ENCODE data around the gene KRT79. TPM values are rescaled to one million over a fixed set of nuclear protein-coding genes. Genes with fewer than 3 reads are reported as not detected.

Gene KRT79
- total and polyA plus RNA-seq, 9 of the 15 experiments (the other 6 are each of a cell fraction or from before 2014, with no cell fraction given): 0.03 to 2.3 (median 0.23) TPM; not detected in 2

- Histone ChIP-seq H3K79me2 (ENCODE audit: control insufficient read depth, insufficient read depth, low read length) (no peaks in the 10 kb centered on the region), H3K9me3 (replicated peaks; ENCODE audit: control insufficient read depth, insufficient read depth, low read depth, low read length) (no peaks in the 10 kb centered on the region), H3K4me2 (ENCODE audit: insufficient read depth, low read length) (no peak overlapping the region), H3K36me3 (ENCODE audit: control insufficient read depth, insufficient read depth, low read length) (no peaks in the 10 kb centered on the region), H4K20me1 (replicated peaks; ENCODE audit: control insufficient read depth, insufficient read depth, low read length) (peaks cover 6% of the 10 kb centered on the region; the same call in 1 of the 2 replicates), H3K4me3 (no peak overlapping the region), H2AFZ (ENCODE audit: low read depth, low read length) (no peak overlapping the region), H3K27me3 (ENCODE audit: control insufficient read depth in 2 of 2, insufficient read depth in 2 of 2, low read length in 2 of 2) (peaks cover 18 to 61% of the 10 kb centered on the region in 2 experiments; a peak in 4 of 5 replicates), H3K9ac (ENCODE audit: insufficient read depth in 1 of 2, low read depth in 2 of 2, low read length in 2 of 2) (no peak overlapping the region), H3K9me1 (ENCODE audit: control insufficient read depth, insufficient read depth, low read length) (no peaks in the 10 kb centered on the region), H3K4me1 (replicated peaks in 1 of 2; ENCODE audit: control insufficient read depth in 2 of 2, insufficient read depth in 2 of 2, low read length in 2 of 2) (no peaks in the 10 kb centered on the region), H3K27ac (ENCODE audit: extremely low read depth, low read depth, low read length) (no peak overlapping the region)
- ChIA-PET CTCF (ENCODE audit: low intra/inter-chr PET ratio) (no interaction called here), POLR2A (no interaction called here)
- TF ChIP-seq HOMEZ (CRISPR knock-in tag; IDR thresholded peaks at IDR 0.05) (no peak), HNRNPK (IDR thresholded peaks at IDR 0.05; ENCODE audit: low read depth, low read length, poor library complexity, severe bottlenecking) (no peak), MBD1 (CRISPR knock-in tag; IDR thresholded peaks at IDR 0.05) (no peak), ZNF707 (CRISPR knock-in tag; conservative IDR thresholded peaks at IDR 0.05) (no peak), TEAD4 (IDR thresholded peaks at IDR 0.05; ENCODE audit: low read length) (no peak), TEAD4 (CRISPR knock-in tag; IDR thresholded peaks at IDR 0.05; ENCODE audit: borderline replicate concordance) (no peak), L3MBTL2 (IDR thresholded peaks at IDR 0.05) (no peak), ELF4 (CRISPR knock-in tag; IDR thresholded peaks at IDR 0.05) (no peak)
- in situ Hi-C loops (cut with MboI) (no loop called here), intact Hi-C loops (cut with micrococcal nuclease) (no loop called here)
- no peak for FAIRE-seq
- BruUV-seq (replicated peaks): no TSS peak
- no peak for DNase-seq (ENCODE audit: extremely low read depth in 1 of 4, low spot score in 3 of 4)
- ATAC-seq: no peak
- 0% methylated on average over 1 of the region's 1 CpG for WGBS (ENCODE audit: insufficient coverage, low coverage, missing lambda C conversion rate)
Measured at GRCh38 chr12:52845946-52846345, 11.8 kb upstream of the KRT79 start.

Measured in K562 (cell line).